ENCODE measurements around the gene HSPB6. TPM values are rescaled to one million over a fixed set of nuclear protein-coding genes. Genes with fewer than 3 reads are reported as not detected.

HSPB6 gene
- total RNA-seq, 2 donors from 2014 or later = 35.0 to 117 TPM

DNA sequence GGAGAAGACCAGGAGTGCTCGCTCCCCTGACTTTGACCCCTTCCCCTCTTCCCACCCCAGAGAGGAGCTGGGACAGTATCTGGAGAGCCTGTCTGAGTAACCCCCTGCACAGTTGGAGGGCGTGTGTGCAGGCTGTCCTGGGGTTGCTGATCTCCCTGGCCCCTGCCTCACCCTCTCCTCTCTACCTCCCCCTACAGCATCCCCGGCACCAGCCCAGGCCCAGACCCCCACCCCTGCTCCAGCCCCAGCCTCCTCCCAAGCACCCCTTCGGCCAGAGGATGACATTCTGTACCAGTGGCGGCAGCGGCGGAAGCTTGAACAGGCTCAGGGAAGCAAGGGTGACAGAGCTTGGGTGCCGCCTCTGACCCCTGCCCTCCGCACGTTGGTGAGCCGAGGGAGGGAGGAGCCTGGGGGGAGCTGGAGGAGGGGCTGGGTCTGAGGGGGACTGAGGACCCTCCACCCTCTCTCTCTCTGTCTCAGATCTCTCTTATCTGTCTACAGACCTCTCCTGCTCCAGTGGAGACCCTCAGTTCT is 9.8 kb upstream of the HSPB6 start:
- H3K27me3 ChIP-seq = no peaks in the 10 kb centered on the region
- ATAC-seq = peak; percentile 7

DNA sequence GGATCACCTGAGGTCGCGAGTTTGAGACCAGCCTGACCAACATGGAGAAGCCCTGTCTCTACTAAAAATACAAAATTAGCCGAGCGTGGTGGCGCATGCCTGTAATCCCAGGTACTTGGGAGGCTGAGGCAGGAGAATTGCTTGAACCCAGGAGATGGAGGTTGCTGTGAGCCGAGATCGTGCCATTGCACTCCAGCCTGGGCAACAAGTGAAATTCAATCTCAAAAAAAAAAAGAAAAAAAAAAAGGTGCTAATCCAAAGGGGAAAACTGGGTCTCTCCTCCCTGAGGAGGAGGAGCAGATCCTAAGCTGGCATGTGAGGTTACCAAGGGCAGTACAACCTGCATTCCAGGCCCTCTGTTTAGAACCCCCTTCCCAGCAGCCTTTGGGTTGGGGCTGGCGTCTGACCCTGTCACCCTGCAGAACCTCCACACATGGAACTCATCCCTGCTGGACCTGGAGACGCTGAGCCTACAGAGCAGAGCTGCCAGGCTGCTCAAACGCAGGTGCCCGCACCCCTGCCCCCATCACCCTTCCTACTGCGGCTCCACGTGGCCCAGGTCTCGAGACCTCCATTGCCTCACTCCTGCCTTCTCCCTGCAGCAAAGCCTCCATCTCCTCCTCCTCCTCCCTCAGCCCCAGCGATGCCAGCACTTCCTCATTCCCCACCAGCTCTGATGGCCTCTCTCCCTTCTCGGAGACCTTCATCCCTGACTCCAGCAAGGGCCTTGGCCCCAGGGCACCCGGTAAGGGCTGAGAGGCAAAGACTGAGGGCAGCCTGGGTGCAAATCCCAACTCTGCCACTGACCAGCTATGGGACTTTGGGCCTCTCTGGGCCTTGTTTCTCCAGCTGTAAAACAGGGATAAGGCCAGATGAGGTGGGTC is 7.8 kb upstream of the HSPB6 start:
- 95 to 97% methylated on average over 16 to 17 of the region's 17 CpGs for WGBS, 2 donors
- H3K4me1 ChIP-seq = peaks cover 14% of the 10 kb centered on the region
- no peak overlapping the region for H3K27ac ChIP-seq
- H3K27me3 ChIP-seq = no peaks in the 10 kb centered on the region
- H3K9me3 ChIP-seq = no peaks in the 10 kb centered on the region
- H3K4me3 ChIP-seq = no peak overlapping the region
- H3K36me3 ChIP-seq (replicated peaks in 1 of 2; ENCODE audit: insufficient read depth in 1 of 2, low read depth in 2 of 2) = peaks cover 0 to 7% of the 10 kb centered on the region in 2 donors
- ATAC-seq (no peak), DNase-seq (no peak)
- TF ChIP-seq POLR2A (IDR thresholded peaks at IDR 0.05) = no peak
- TF ChIP-seq, protein P1, sequence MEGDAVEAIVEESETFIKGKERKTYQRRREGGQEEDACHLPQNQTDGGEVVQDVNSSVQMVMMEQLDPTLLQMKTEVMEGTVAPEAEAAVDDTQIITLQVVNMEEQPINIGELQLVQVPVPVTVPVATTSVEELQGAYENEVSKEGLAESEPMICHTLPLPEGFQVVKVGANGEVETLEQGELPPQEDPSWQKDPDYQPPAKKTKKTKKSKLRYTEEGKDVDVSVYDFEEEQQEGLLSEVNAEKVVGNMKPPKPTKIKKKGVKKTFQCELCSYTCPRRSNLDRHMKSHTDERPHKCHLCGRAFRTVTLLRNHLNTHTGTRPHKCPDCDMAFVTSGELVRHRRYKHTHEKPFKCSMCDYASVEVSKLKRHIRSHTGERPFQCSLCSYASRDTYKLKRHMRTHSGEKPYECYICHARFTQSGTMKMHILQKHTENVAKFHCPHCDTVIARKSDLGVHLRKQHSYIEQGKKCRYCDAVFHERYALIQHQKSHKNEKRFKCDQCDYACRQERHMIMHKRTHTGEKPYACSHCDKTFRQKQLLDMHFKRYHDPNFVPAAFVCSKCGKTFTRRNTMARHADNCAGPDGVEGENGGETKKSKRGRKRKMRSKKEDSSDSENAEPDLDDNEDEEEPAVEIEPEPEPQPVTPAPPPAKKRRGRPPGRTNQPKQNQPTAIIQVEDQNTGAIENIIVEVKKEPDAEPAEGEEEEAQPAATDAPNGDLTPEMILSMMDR (IDR thresholded peaks at IDR 0.05) = no peak
- intact Hi-C loops (cut with DNase I) = no loop called here

More for the DNA sequence above, 9.8 kb upstream of the HSPB6 start:
- intact Hi-C loops (cut with DNase I) = no loop called here
- DNase-seq = no peak
- 78 to 84% methylated on average over 2 to 10 of the region's 11 CpGs for WGBS, 2 donors
- H3K27ac ChIP-seq = no peak overlapping the region
- H3K4me3 ChIP-seq = no peak overlapping the region
- no peak for TF ChIP-seq POLR2A (IDR thresholded peaks at IDR 0.05)
- TF ChIP-seq, protein P1 (IDR thresholded peaks at IDR 0.05) = no peak
- H3K9me3 ChIP-seq = no peaks in the 10 kb centered on the region
- peaks cover 12% of the 10 kb centered on the region for H3K4me1 ChIP-seq
- peaks cover 0 to 7% of the 10 kb centered on the region in 2 donors for H3K36me3 ChIP-seq (replicated peaks in 1 of 2; ENCODE audit: insufficient read depth in 1 of 2, low read depth in 2 of 2)

DNA sequence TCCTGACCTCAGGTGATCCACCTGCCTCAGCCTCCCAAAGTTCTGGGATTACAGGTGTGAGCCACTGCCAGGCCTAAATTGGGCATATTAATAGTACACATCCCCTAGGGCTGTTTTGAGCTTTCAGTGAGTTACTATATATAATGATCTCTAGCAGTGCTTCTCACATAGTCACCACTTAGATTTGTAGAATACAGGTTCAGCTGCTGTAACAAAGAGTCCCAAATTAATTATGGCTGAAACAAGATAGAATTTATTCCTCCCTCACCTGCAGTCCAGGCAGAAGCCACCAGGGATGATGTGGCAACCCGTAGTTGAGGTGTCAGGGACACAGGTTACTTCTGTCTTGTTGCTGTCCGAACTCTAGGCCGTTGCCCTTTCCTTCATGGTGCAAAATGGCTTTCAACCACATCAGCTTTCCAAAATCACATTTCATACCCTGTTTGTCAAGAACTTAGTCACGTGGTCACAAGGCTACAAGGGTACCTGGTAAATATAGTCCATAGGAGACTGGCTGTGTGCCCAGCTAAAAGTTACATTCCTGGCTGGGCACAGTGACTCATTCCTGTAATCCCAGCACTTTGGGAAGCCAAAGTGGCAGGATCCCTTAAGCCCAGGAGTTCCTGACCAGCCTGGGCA is 4.0 kb upstream of the HSPB6 start:
- Histone ChIP-seq H3K36me3 (replicated peaks in 1 of 2; ENCODE audit: insufficient read depth in 1 of 2, low read depth in 2 of 2) (peaks cover 0 to 7% of the 10 kb centered on the region in 2 donors), H3K27me3 (no peaks in the 10 kb centered on the region), H3K27ac (no peak overlapping the region), H3K4me1 (peaks cover 29% of the 10 kb centered on the region), H3K9me3 (no peaks in the 10 kb centered on the region), H3K4me3 (no peak overlapping the region)
- intact Hi-C loops (cut with DNase I) = no loop called here
- no peak for DNase-seq
- ATAC-seq = no peak
- 92 to 96% methylated on average over 4 of the region's 4 CpGs for WGBS, 2 donors
- TF ChIP-seq, protein P1 (IDR thresholded peaks at IDR 0.05) = no peak

DNA sequence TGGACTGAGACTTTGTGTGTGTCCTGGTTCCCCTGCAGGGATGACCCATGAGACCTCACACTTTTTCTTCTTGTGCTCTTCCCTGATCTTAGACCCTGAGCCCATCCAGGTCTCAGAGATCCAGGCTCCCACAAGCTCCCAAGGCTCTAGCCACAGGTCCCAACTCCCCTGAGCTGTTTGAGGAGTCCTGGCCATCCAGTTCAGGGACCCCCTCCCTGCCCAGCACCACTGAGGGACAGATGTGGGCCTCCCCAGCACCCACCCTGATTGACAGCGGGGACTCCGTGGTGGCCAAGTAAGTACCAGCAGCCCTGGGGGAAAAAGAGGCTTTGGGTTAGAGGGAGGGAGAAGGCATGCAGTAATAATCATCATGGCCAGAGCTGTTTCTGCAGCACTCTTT is 2.9 kb upstream of the HSPB6 start:
- Histone ChIP-seq H3K27ac (no peak overlapping the region), H3K36me3 (replicated peaks in 1 of 2; ENCODE audit: insufficient read depth in 1 of 2, low read depth in 2 of 2) (peaks cover 0 to 5% of the 10 kb centered on the region in 2 donors), H3K27me3 (no peaks in the 10 kb centered on the region), H3K9me3 (no peaks in the 10 kb centered on the region), H3K4me1 (peaks cover 29% of the 10 kb centered on the region), H3K4me3 (no peak overlapping the region)
- no peak for DNase-seq
- 93 to 100% methylated on average over 2 of the region's 2 CpGs for WGBS, 2 donors
- ATAC-seq = no peak
- intact Hi-C loops (cut with DNase I) = no loop called here
- TF ChIP-seq, protein P1 (IDR thresholded peaks at IDR 0.05) = no peak
- no peak for TF ChIP-seq POLR2A (IDR thresholded peaks at IDR 0.05)
